Stimulated activated CD4-positive, alpha-beta T cell treated with anti-CD3 and anti-CD28 coated beads, Interleukin-1b, Interleukin-23, amount 100 ng/mL, for 1 hour (primary cell): Measurements from ENCODE around the gene ADPRH.

Experiments
- DNase-seq, 2 donors: peaks; one replicate each; pipeline ENCODE4 v3.0.0-alpha.2; 2020; ENCODE audit warnings: low read depth in 2 of 2

The ADPRH gene

GRCh38 chr3:119628816-119629445 is 49.6 kb downstream of the ADPRH start:
- no peak for DNase-seq

GRCh38 chr3:119630128-119630879 is 51.0 kb downstream of the ADPRH start:
- DNase-seq, result no peak

GRCh38 chr3:119630880-119631329 is 51.6 kb downstream of the ADPRH start:
- no peak for DNase-seq

GRCh38 chr3:119631516-119631915 is 52.2 kb downstream of the ADPRH start:
- DNase-seq, result no peak

GRCh38 chr3:119632216-119632615 is 52.9 kb downstream of the ADPRH start:
- DNase-seq, result no peak

- no peak for DNase-seq
Observed at GRCh38 chr3:119632829-119633228, 53.5 kb downstream of the ADPRH start.

GRCh38 chr3:119635719-119636118 is 56.4 kb downstream of the ADPRH start:
- no peak for DNase-seq

- DNase-seq, result no peak
Observed at GRCh38 chr3:119636249-119636648, 57.0 kb downstream of the ADPRH start.

- no peak for DNase-seq
Observed at GRCh38 chr3:119636891-119637611, 57.8 kb downstream of the ADPRH start.

- no peak for DNase-seq
Observed at GRCh38 chr3:119637679-119638477, 58.6 kb downstream of the ADPRH start.
